KMS-11 (cell line): Measurements from ENCODE around the gene SYNE1.
"Not testable (repeated sequence)": the region's sequence is repeated elsewhere in the genome, so short reads cannot be mapped to it uniquely, and the experiment has no call there.

ENCODE experiments used
- H2AFZ ChIP-seq: fragments of 200-600 bp; sonication (generic); 2 replicates; pipeline ENCODE4 v1.6.1; 2016; ENCODE audit warnings: antibody characterized with exemption, mixed run types, low read depth
- H3K27ac ChIP-seq: fragments of 200-600 bp; sonication (generic); 2 replicates; pipeline ENCODE4 v1.6.1; 2016; ENCODE audit warnings: mild to moderate bottlenecking, mixed run types
- H3K27me3 ChIP-seq: fragments of 200-600 bp; sonication (generic); 2 replicates; pipeline ENCODE4 v1.6.1; 2017; ENCODE audit warnings: mild to moderate bottlenecking, low read depth, mixed run types, moderate library complexity; ENCODE audit not compliant: insufficient read depth
- H3K36me3 ChIP-seq: fragments of 200-600 bp; sonication (generic); 2 replicates; pipeline ENCODE4 v1.6.1; 2017; ENCODE audit warnings: mild to moderate bottlenecking, mixed run types; ENCODE audit not compliant: insufficient read depth
- H3K4me1 ChIP-seq: fragments of 200-600 bp; sonication (generic); 2 replicates; pipeline ENCODE4 v1.6.1; 2016; ENCODE audit warnings: mild to moderate bottlenecking, low read depth, mixed run types; ENCODE audit not compliant: poor library complexity, severe bottlenecking
- H3K4me2 ChIP-seq: fragments of 200-600 bp; sonication (generic); 2 replicates; pipeline ENCODE4 v1.7.0; 2016; ENCODE audit warnings: mild to moderate bottlenecking, mixed run types
- H3K4me3 ChIP-seq: fragments of 200-600 bp; sonication (generic); IDR thresholded peaks from 2 replicates; pipeline ENCODE4 v1.6.1; 2017; ENCODE audit warnings: low read depth, low read length, mixed read lengths; ENCODE audit not compliant: insufficient read depth
- H3K79me2 ChIP-seq: fragments of 200-600 bp; sonication (generic); 2 replicates; pipeline ENCODE4 v1.6.1; 2016; ENCODE audit warnings: low read depth, mixed run types; ENCODE audit not compliant: insufficient read depth
- H3K9ac ChIP-seq: fragments of 200-600 bp; sonication (generic); 2 replicates; pipeline ENCODE4 v1.6.1; 2016; ENCODE audit warnings: mild to moderate bottlenecking, mixed run types
- H4K20me1 ChIP-seq: fragments of 200-600 bp; sonication (generic); 2 replicates; pipeline ENCODE4 v1.6.1; 2016; ENCODE audit warnings: mild to moderate bottlenecking, mixed run types; ENCODE audit not compliant: insufficient read depth
- CTCF ChIP-seq: fragments of 200-600 bp; sonication (generic); conservative IDR thresholded peaks from 2 replicates; pipeline ENCODE4 v1.6.1; 2017; ENCODE audit warnings: low read depth, mild to moderate bottlenecking, antibody characterized with exemption, low read length, moderate library complexity, mixed read lengths

Gene SYNE1, protein sequence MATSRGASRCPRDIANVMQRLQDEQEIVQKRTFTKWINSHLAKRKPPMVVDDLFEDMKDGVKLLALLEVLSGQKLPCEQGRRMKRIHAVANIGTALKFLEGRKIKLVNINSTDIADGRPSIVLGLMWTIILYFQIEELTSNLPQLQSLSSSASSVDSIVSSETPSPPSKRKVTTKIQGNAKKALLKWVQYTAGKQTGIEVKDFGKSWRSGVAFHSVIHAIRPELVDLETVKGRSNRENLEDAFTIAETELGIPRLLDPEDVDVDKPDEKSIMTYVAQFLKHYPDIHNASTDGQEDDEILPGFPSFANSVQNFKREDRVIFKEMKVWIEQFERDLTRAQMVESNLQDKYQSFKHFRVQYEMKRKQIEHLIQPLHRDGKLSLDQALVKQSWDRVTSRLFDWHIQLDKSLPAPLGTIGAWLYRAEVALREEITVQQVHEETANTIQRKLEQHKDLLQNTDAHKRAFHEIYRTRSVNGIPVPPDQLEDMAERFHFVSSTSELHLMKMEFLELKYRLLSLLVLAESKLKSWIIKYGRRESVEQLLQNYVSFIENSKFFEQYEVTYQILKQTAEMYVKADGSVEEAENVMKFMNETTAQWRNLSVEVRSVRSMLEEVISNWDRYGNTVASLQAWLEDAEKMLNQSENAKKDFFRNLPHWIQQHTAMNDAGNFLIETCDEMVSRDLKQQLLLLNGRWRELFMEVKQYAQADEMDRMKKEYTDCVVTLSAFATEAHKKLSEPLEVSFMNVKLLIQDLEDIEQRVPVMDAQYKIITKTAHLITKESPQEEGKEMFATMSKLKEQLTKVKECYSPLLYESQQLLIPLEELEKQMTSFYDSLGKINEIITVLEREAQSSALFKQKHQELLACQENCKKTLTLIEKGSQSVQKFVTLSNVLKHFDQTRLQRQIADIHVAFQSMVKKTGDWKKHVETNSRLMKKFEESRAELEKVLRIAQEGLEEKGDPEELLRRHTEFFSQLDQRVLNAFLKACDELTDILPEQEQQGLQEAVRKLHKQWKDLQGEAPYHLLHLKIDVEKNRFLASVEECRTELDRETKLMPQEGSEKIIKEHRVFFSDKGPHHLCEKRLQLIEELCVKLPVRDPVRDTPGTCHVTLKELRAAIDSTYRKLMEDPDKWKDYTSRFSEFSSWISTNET (N-terminal part only)

GRCh38 chr6:152637296-152638047, at the start of gene SYNE1:
Gene SYNE1, minus strand, starts transcription at chr6:152637362. Its CDS starts 9,031 bp downstream, at chr6:152628331.
- Histone ChIP-seq H4K20me1 (no peaks in the 10 kb centered on the region), H2AFZ (peak within 1 kb of the TSS; percentile 73), H3K9ac (no peak within 1 kb of the TSS), H3K79me2 (no peaks in the 10 kb centered on the region), H3K36me3 (no peaks in the 10 kb centered on the region), H3K27ac (no peak within 1 kb of the TSS), H3K4me3 (no peak within 1 kb of the TSS), H3K4me1 (peaks cover 14% of the 10 kb centered on the region), H3K4me2 (peak within 1 kb of the TSS; percentile 45; the same call in 1 of the 2 replicates), H3K27me3 (no peaks in the 10 kb centered on the region)
- no peak for TF ChIP-seq CTCF

- Histone ChIP-seq H3K36me3 (no peaks in the 10 kb centered on the region), H3K4me1 (no peaks in the 10 kb centered on the region), H3K9ac (no peak overlapping the region), H3K79me2 (no peaks in the 10 kb centered on the region), H2AFZ (no peak overlapping the region), H3K4me2 (no peak overlapping the region), H3K27ac (no peak overlapping the region), H4K20me1 (no peaks in the 10 kb centered on the region), H3K4me3 (no peak overlapping the region), H3K27me3 (no peaks in the 10 kb centered on the region)
- TF ChIP-seq CTCF = no peak
Measured at GRCh38 chr6:152685819-152686218, 48.7 kb upstream of the SYNE1 start.

DNA sequence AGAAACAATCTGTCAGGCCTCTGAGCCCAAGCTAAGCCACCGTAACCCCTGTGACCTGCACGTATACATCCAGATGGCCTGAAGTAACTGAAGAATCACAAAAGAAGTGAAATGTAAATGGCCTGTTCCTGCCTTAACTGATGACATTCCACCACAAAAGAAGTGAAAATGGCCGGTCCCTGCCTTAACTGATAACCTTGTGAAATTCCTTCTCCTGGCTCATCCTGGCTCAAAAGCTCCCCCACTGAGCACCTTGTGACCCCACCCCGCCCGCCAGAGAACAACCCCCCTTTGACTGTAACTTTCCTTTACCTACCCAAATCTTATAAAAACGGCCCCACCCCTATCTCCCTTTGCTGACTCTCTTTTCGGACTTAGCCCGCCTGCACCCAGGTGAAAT, 45.8 kb upstream of the SYNE1 start:
- H3K27me3 ChIP-seq, H3K9ac ChIP-seq, H3K79me2 ChIP-seq, H2AFZ ChIP-seq, H3K4me2 ChIP-seq, H3K4me3 ChIP-seq, H3K4me1 ChIP-seq, H4K20me1 ChIP-seq, H3K27ac ChIP-seq, H3K36me3 ChIP-seq: not testable (repeated sequence)

GRCh38 chr6:152682141-152682540, 45.0 kb upstream of the SYNE1 start:
- Histone ChIP-seq H3K9ac (no peak overlapping the region), H3K79me2 (no peaks in the 10 kb centered on the region), H3K27ac (no peak overlapping the region), H2AFZ (no peak overlapping the region), H3K4me1 (no peaks in the 10 kb centered on the region), H3K4me3 (no peak overlapping the region), H3K27me3 (no peaks in the 10 kb centered on the region), H3K4me2 (no peak overlapping the region), H4K20me1 (no peaks in the 10 kb centered on the region), H3K36me3 (no peaks in the 10 kb centered on the region)
- no peak for TF ChIP-seq CTCF
